CD14-positive monocyte (primary cell): ENCODE measurements around the gene TSPAN8. TPM values are rescaled to one million over a fixed set of nuclear protein-coding genes. Genes with fewer than 3 reads are reported as not detected.

Source experiments
- DNase-seq, 3 donors: peaks; one replicate each; pipeline ENCODE4 v3.0.0-alpha.2; 2011 to 2022
- H2AFZ ChIP-seq: 2 replicates; pipeline ENCODE4 v1.6.0; 2012; ENCODE audit warnings: mild to moderate bottlenecking, low read depth, low read length, inconsistent platforms; ENCODE audit not compliant: insufficient read depth, poor library complexity, severe bottlenecking
- H3K27ac ChIP-seq, 2 donors: 1 replicate in 1 of 2; 2 replicates in 1 of 2; pipeline ENCODE4 v1.5.1; 2012 to 2013; ENCODE audit warnings: low read length in 2 of 2, control low read depth in 1 of 2, inconsistent platforms in 1 of 2, low read depth in 1 of 2, mild to moderate bottlenecking in 1 of 2
- H3K27me3 ChIP-seq, 2 donors: one replicate each; pipeline versions ENCODE4 v1.6.0 to v1.6.1; 2011 to 2013; ENCODE audit warnings: low read length in 2 of 2; ENCODE audit not compliant: control insufficient read depth in 2 of 2, insufficient read depth in 2 of 2
- H3K36me3 ChIP-seq, 2 donors: replicated peaks in 1 of 2; 1 replicate in 1 of 2; 2 replicates in 1 of 2; pipeline versions ENCODE4 v1.5.1 to v1.6.1; 2012 to 2013; ENCODE audit warnings: low read length in 2 of 2, control low read depth in 1 of 2, inconsistent platforms in 1 of 2, mild to moderate bottlenecking in 1 of 2; ENCODE audit not compliant: insufficient read depth in 2 of 2, control insufficient read depth in 1 of 2
- H3K4me1 ChIP-seq, 2 donors: 1 replicate in 1 of 2; 2 replicates in 1 of 2; pipeline versions ENCODE4 v1.5.1 to v1.6.1; 2012 to 2013; ENCODE audit warnings: low read length in 2 of 2, control low read depth in 1 of 2, inconsistent platforms in 1 of 2, mild to moderate bottlenecking in 1 of 2, moderate library complexity in 1 of 2; ENCODE audit not compliant: insufficient read depth in 2 of 2, control insufficient read depth in 1 of 2
- H3K4me2 ChIP-seq: replicated peaks from 2 replicates; pipeline ENCODE3; 2012; ENCODE audit warnings: low read length, moderate library complexity, mild to moderate bottlenecking; ENCODE audit not compliant: poor library complexity, severe bottlenecking; ENCODE audit errors: extremely low read depth
- H3K4me3 ChIP-seq, 3 experiments: fragments of 200-600 bp in 1 of 3; sonication (generic) in 1 of 3; replicated peaks in 1 of 3; 1 replicate in 2 of 3; 2 replicates in 1 of 3; pipeline ENCODE4 v1.5.1; 2011 to 2013; ENCODE audit warnings: low read length in 3 of 3, mild to moderate bottlenecking in 3 of 3, control low read depth in 2 of 3, low read depth in 2 of 3, inconsistent platforms in 1 of 3, moderate library complexity in 1 of 3
- H3K79me2 ChIP-seq: 2 replicates; pipeline ENCODE4 v1.6.0; 2012; ENCODE audit warnings: mild to moderate bottlenecking, control low read depth, inconsistent platforms, low read length, moderate library complexity; ENCODE audit not compliant: insufficient read depth
- H3K9ac ChIP-seq: 2 replicates; pipeline ENCODE4 v1.6.0; 2017; ENCODE audit warnings: low read length, mild to moderate bottlenecking; ENCODE audit not compliant: insufficient read depth, poor library complexity, severe bottlenecking
- H3K9me3 ChIP-seq, 2 donors: replicated peaks in 1 of 2; 1 replicate in 1 of 2; 2 replicates in 1 of 2; pipeline versions ENCODE4 v1.5.1 to v1.6.1; 2012 to 2013; ENCODE audit warnings: low read length in 2 of 2, control low read depth in 1 of 2; ENCODE audit not compliant: control insufficient read depth in 1 of 2, insufficient read depth in 1 of 2
- H4K20me1 ChIP-seq: 2 replicates; pipeline ENCODE4 v1.6.0; 2012; ENCODE audit warnings: mild to moderate bottlenecking, low read length, control low read depth, moderate library complexity; ENCODE audit not compliant: insufficient read depth
- H3K27ac Mint-ChIP-seq, 7 donors: one replicate each; pipeline ENCODE4 v1.8.0; 2020; ENCODE audit warnings: mild to moderate bottlenecking in 7 of 7, mixed read lengths in 7 of 7, moderate library complexity in 6 of 7, inconsistent platforms in 2 of 7
- H3K27me3 Mint-ChIP-seq, 3 donors: one replicate each; pipeline ENCODE4 v1.8.0; 2021 to 2022; ENCODE audit warnings: low read depth in 3 of 3, mild to moderate bottlenecking in 3 of 3, mixed read lengths in 3 of 3, moderate library complexity in 3 of 3, inconsistent platforms in 1 of 3
- H3K36me3 Mint-ChIP-seq, 2 donors: one replicate each; pipeline ENCODE4 v1.8.0; 2020; ENCODE audit warnings: mixed read lengths in 2 of 2, inconsistent platforms in 1 of 2, mild to moderate bottlenecking in 1 of 2
- H3K4me1 Mint-ChIP-seq: one replicate; pipeline ENCODE4 v1.8.0; 2020; ENCODE audit warnings: mild to moderate bottlenecking, mixed read lengths
- H3K4me3 Mint-ChIP-seq, 2 donors: one replicate each; pipeline ENCODE4 v1.8.0; 2020; ENCODE audit warnings: mild to moderate bottlenecking in 2 of 2, mixed read lengths in 2 of 2, moderate library complexity in 1 of 2
- H3K9me3 Mint-ChIP-seq, 7 donors: one replicate each; pipeline ENCODE4 v1.8.0; 2020 to 2022; ENCODE audit warnings: mixed read lengths in 7 of 7, mild to moderate bottlenecking in 6 of 7, moderate library complexity in 6 of 7, inconsistent platforms in 2 of 7
- WGBS: methylation state at CpG from one replicate; pipeline ENCODE4 v1.1.5; 2013; ENCODE audit warnings: missing lambda C conversion rate; ENCODE audit not compliant: insufficient coverage; 5-methylcytosine and 5-hydroxymethylcytosine counted together
- intact Hi-C, 2 donors: fragments of 100-400 bp; cut with micrococcal nuclease; formaldehyde crosslinking; loops; one replicate each; pipeline versions ENCODE4 v1.15.0 to v1.15.1; 2023
- polyA plus RNA-seq, 3 donors: library from polyadenylated mRNA; depleted of rRNA in 1 of 3; unstranded in 2 of 3; stranded (reverse) in 1 of 3; fragments of 300-500 nt in 2 of 3; fragments of >200 nt in 1 of 3; fragmentation: Illumina TruSeq in 2 of 3; gene quantifications; 1 replicate in 2 of 3; 2 replicates in 1 of 3; pipeline ENCODE4 v1.2.3, GENCODE V29; 2012 to 2021
- TF ChIP-seq, protein P1 (sequence below): fragments of 200-600 bp; IDR thresholded peaks from one replicate; pipeline ENCODE4 v1.8.0; 2022; ENCODE audit warnings: antibody characterized with exemption, mild to moderate bottlenecking

Gene TSPAN8
- polyA plus RNA-seq, 3 donors: not detected

DNA sequence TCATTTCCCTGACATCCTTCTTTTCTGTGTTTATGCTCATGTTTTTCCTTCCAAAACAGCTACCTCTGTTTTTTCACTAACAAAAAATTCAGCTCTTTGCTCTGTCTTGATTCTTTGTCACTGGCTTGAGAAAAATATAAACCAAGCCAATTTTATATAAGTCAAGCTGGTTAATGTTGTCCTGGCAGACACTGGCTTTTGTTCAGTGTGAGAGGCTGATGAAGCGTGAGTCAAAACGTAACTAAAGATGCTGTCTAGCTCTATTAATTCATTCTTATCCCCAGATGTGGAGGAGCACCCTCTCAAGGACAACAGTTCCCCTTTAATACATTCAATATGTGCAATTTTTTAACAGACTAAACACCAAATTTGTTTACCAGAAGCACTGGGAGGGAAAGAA is 15.8 kb downstream of the TSPAN8 start:
- Histone ChIP-seq H3K27ac (no peak overlapping the region), H3K79me2 (no peaks in the 10 kb centered on the region), H2AFZ (no peak overlapping the region), H3K4me1 (no peaks in the 10 kb centered on the region), H3K9me3 (no peaks in the 10 kb centered on the region), H3K9ac (no peak overlapping the region), H3K27me3 (no peaks in the 10 kb centered on the region), H3K4me3 (no peak overlapping the region), H3K36me3 (no peaks in the 10 kb centered on the region), H4K20me1 (no peaks in the 10 kb centered on the region), H3K4me2 (no peak overlapping the region)
- Mint-ChIP-seq H3K9me3 (peaks cover 0 to 3% (median 2%) of the 10 kb centered on the region in 7 donors), H3K4me3 (no peak overlapping the region), H3K4me1 (no peaks in the 10 kb centered on the region), H3K27me3 (peaks cover 0 to 4% (median 0%) of the 10 kb centered on the region in 3 donors), H3K27ac (no peak overlapping the region), H3K36me3 (no peaks in the 10 kb centered on the region)
- TF ChIP-seq, protein P1, sequence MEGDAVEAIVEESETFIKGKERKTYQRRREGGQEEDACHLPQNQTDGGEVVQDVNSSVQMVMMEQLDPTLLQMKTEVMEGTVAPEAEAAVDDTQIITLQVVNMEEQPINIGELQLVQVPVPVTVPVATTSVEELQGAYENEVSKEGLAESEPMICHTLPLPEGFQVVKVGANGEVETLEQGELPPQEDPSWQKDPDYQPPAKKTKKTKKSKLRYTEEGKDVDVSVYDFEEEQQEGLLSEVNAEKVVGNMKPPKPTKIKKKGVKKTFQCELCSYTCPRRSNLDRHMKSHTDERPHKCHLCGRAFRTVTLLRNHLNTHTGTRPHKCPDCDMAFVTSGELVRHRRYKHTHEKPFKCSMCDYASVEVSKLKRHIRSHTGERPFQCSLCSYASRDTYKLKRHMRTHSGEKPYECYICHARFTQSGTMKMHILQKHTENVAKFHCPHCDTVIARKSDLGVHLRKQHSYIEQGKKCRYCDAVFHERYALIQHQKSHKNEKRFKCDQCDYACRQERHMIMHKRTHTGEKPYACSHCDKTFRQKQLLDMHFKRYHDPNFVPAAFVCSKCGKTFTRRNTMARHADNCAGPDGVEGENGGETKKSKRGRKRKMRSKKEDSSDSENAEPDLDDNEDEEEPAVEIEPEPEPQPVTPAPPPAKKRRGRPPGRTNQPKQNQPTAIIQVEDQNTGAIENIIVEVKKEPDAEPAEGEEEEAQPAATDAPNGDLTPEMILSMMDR: no peak
- intact Hi-C loops: no loop called here
- no CpG with 5 or more reads among the region's 2 CpGs for WGBS
- DNase-seq: no peak

DNA sequence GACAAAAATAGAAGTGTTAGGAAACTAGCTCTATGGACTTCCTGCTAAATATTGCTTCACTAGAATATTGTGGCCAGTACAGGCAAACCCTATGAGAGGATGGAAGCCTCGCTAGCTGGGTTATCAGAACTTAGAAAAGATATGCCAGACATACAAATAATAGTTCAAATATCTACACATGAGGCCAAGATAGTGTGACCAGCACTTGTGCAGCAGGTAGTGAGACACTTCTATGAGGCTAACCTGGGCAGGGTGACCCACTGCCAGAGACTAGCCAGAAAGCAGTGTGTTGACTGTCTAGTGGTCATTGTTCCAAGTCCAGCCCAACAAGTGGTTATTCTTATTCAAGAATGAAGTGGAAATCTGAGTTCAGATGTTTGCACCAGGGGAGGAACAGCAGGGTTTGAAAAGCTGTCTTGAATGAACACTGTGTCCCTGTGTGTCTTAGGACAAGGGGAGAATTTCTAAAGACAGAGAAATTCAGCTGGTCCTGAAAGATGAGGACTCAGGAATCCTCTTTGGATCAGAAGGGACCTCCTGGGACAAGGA is 16.3 kb downstream of the TSPAN8 start:
- no CpG with 5 or more reads among the region's 1 CpG for WGBS
- H3K79me2 ChIP-seq: no peaks in the 10 kb centered on the region
- no peaks in the 10 kb centered on the region for H3K9me3 ChIP-seq
- H3K4me1 ChIP-seq: no peaks in the 10 kb centered on the region
- H3K27me3 Mint-ChIP-seq: peaks cover 0 to 4% (median 0%) of the 10 kb centered on the region in 3 donors
- H3K4me3 ChIP-seq: no peak overlapping the region
- no peak overlapping the region for H2AFZ ChIP-seq
- TF ChIP-seq, protein P1: no peak
- no peak overlapping the region for H3K27ac ChIP-seq
- no peak overlapping the region for H3K27ac Mint-ChIP-seq
- H3K4me3 Mint-ChIP-seq: no peak overlapping the region
- no peaks in the 10 kb centered on the region for H3K36me3 ChIP-seq
- H3K4me2 ChIP-seq: no peak overlapping the region
- peaks cover 0 to 3% (median 0%) of the 10 kb centered on the region in 7 donors for H3K9me3 Mint-ChIP-seq
- H3K27me3 ChIP-seq: no peaks in the 10 kb centered on the region
- no peaks in the 10 kb centered on the region for H3K36me3 Mint-ChIP-seq
- no peak for DNase-seq
- intact Hi-C loops: no loop called here
- H3K4me1 Mint-ChIP-seq: no peaks in the 10 kb centered on the region
- no peaks in the 10 kb centered on the region for H4K20me1 ChIP-seq
- no peak overlapping the region for H3K9ac ChIP-seq
